ENCODE data around the gene AKR1B1.

The AKR1B1 gene

GRCh38 chr7:134415700-134416099, 43.2 kb downstream of the AKR1B1 start:
- Histone ChIP-seq H4K8ac (ENCODE audit: low read depth, low read length) (no peak overlapping the region), H3K79me2 (ENCODE audit: control insufficient read depth, insufficient read depth, low read length, poor library complexity) (no peaks in the 10 kb centered on the region), H3K4me3 (ENCODE audit: low read depth, low read length) (no peak overlapping the region), H3K9me3 (ENCODE audit: insufficient read depth, low read depth, low read length) (peaks cover 3% of the 10 kb centered on the region), H2BK120ac (ENCODE audit: insufficient read depth, low read length, poor library complexity) (no peak overlapping the region), H4K12ac (ENCODE audit: low read depth, low read length) (no peak overlapping the region), H3K9ac (ENCODE audit: low read length) (no peak overlapping the region), H3K27ac (ENCODE audit: low read depth, low read length) (no peak overlapping the region), H3K18ac (ENCODE audit: low read length) (no peak overlapping the region), H4K91ac (ENCODE audit: low read depth, low read length) (no peak overlapping the region), H2BK12ac (ENCODE audit: low read length) (no peak overlapping the region), H2BK5ac (ENCODE audit: low read depth, low read length, poor library complexity) (no peak overlapping the region), H3K27me3 (ENCODE audit: insufficient read depth, low read length) (no peaks in the 10 kb centered on the region), H3K14ac (ENCODE audit: low read length) (no peak overlapping the region), H3K4me2 (ENCODE audit: low read length) (no peak overlapping the region), H3K36me3 (ENCODE audit: control insufficient read depth in 1 of 2, insufficient read depth in 2 of 2, low read length in 2 of 2) (no peaks in the 10 kb centered on the region), H3K23ac (ENCODE audit: low read length) (no peak overlapping the region), H3K4ac (ENCODE audit: low read depth, low read length) (no peak overlapping the region), H3K4me1 (ENCODE audit: control insufficient read depth in 1 of 2, insufficient read depth in 2 of 2, low read length in 2 of 2) (no peaks in the 10 kb centered on the region), H2AFZ (ENCODE audit: insufficient read depth, low read length, poor library complexity) (no peak overlapping the region), H3K79me1 (ENCODE audit: low read length) (no peaks in the 10 kb centered on the region), H2AK5ac (ENCODE audit: low read length) (no peak overlapping the region)
- DNase-seq = no peak

- Histone ChIP-seq H3K9me3 (ENCODE audit: insufficient read depth, low read depth, low read length) (peaks cover 3% of the 10 kb centered on the region), H2BK12ac (ENCODE audit: low read length) (no peak overlapping the region), H3K9ac (ENCODE audit: low read length) (no peak overlapping the region), H4K12ac (ENCODE audit: low read depth, low read length) (no peak overlapping the region), H4K8ac (ENCODE audit: low read depth, low read length) (no peak overlapping the region), H3K23ac (ENCODE audit: low read length) (no peak overlapping the region), H3K27ac (ENCODE audit: low read depth, low read length) (no peak overlapping the region), H2AFZ (ENCODE audit: insufficient read depth, low read length, poor library complexity) (no peak overlapping the region), H3K14ac (ENCODE audit: low read length) (no peak overlapping the region), H3K4me2 (ENCODE audit: low read length) (no peak overlapping the region), H3K18ac (ENCODE audit: low read length) (no peak overlapping the region), H2BK120ac (ENCODE audit: insufficient read depth, low read length, poor library complexity) (no peak overlapping the region), H3K27me3 (ENCODE audit: insufficient read depth, low read length) (no peaks in the 10 kb centered on the region), H3K36me3 (ENCODE audit: control insufficient read depth in 1 of 2, insufficient read depth in 2 of 2, low read length in 2 of 2) (no peaks in the 10 kb centered on the region), H2BK5ac (ENCODE audit: low read depth, low read length, poor library complexity) (no peak overlapping the region), H3K4me3 (ENCODE audit: low read depth, low read length) (no peak overlapping the region), H4K91ac (ENCODE audit: low read depth, low read length) (no peak overlapping the region), H3K4ac (ENCODE audit: low read depth, low read length) (no peak overlapping the region), H2AK5ac (ENCODE audit: low read length) (no peak overlapping the region), H3K79me1 (ENCODE audit: low read length) (no peaks in the 10 kb centered on the region), H3K4me1 (ENCODE audit: control insufficient read depth in 1 of 2, insufficient read depth in 2 of 2, low read length in 2 of 2) (no peaks in the 10 kb centered on the region), H3K79me2 (ENCODE audit: control insufficient read depth, insufficient read depth, low read length, poor library complexity) (no peaks in the 10 kb centered on the region)
- no peak for DNase-seq
- WGBS (ENCODE audit: extremely low coverage, insufficient coverage, insufficient read length) = no CpG with 5 or more reads among the region's 4 CpGs
Measured at GRCh38 chr7:134414109-134414508, 44.8 kb downstream of the AKR1B1 start.

- no peak for DNase-seq
- Histone ChIP-seq H3K9ac (ENCODE audit: low read length) (no peak overlapping the region), H3K4ac (ENCODE audit: low read depth, low read length) (no peak overlapping the region), H3K27ac (ENCODE audit: low read depth, low read length) (no peak overlapping the region), H3K27me3 (ENCODE audit: insufficient read depth, low read length) (no peaks in the 10 kb centered on the region), H3K14ac (ENCODE audit: low read length) (no peak overlapping the region), H4K12ac (ENCODE audit: low read depth, low read length) (no peak overlapping the region), H4K91ac (ENCODE audit: low read depth, low read length) (no peak overlapping the region), H2AK5ac (ENCODE audit: low read length) (no peak overlapping the region), H2BK12ac (ENCODE audit: low read length) (no peak overlapping the region), H3K4me2 (ENCODE audit: low read length) (no peak overlapping the region), H2BK120ac (ENCODE audit: insufficient read depth, low read length, poor library complexity) (no peak overlapping the region), H3K79me2 (ENCODE audit: control insufficient read depth, insufficient read depth, low read length, poor library complexity) (no peaks in the 10 kb centered on the region), H3K36me3 (ENCODE audit: control insufficient read depth in 1 of 2, insufficient read depth in 2 of 2, low read length in 2 of 2) (no peaks in the 10 kb centered on the region), H3K4me1 (ENCODE audit: control insufficient read depth in 1 of 2, insufficient read depth in 2 of 2, low read length in 2 of 2) (no peaks in the 10 kb centered on the region), H3K79me1 (ENCODE audit: low read length) (no peaks in the 10 kb centered on the region), H3K23ac (ENCODE audit: low read length) (no peak overlapping the region), H2BK5ac (ENCODE audit: low read depth, low read length, poor library complexity) (no peak overlapping the region), H2AFZ (ENCODE audit: insufficient read depth, low read length, poor library complexity) (no peak overlapping the region), H3K4me3 (ENCODE audit: low read depth, low read length) (no peak overlapping the region), H3K9me3 (ENCODE audit: insufficient read depth, low read depth, low read length) (peaks cover 3% of the 10 kb centered on the region), H3K18ac (ENCODE audit: low read length) (no peak overlapping the region), H4K8ac (ENCODE audit: low read depth, low read length) (no peak overlapping the region)
- no CpG with 5 or more reads among the region's 3 CpGs for WGBS (ENCODE audit: extremely low coverage, insufficient coverage, insufficient read length)
Measured at GRCh38 chr7:134407311-134407710, 51.6 kb downstream of the AKR1B1 start.

- Histone ChIP-seq H3K27me3 (ENCODE audit: insufficient read depth, low read length) (no peaks in the 10 kb centered on the region), H4K91ac (ENCODE audit: low read depth, low read length) (no peak overlapping the region), H3K79me1 (ENCODE audit: low read length) (no peaks in the 10 kb centered on the region), H3K4ac (ENCODE audit: low read depth, low read length) (no peak overlapping the region), H3K4me2 (ENCODE audit: low read length) (no peak overlapping the region), H3K23ac (ENCODE audit: low read length) (no peak overlapping the region), H2BK12ac (ENCODE audit: low read length) (no peak overlapping the region), H3K27ac (ENCODE audit: low read depth, low read length) (no peak overlapping the region), H2BK5ac (ENCODE audit: low read depth, low read length, poor library complexity) (no peak overlapping the region), H3K14ac (ENCODE audit: low read length) (no peak overlapping the region), H3K9ac (ENCODE audit: low read length) (no peak overlapping the region), H4K8ac (ENCODE audit: low read depth, low read length) (no peak overlapping the region), H2BK120ac (ENCODE audit: insufficient read depth, low read length, poor library complexity) (no peak overlapping the region), H2AFZ (ENCODE audit: insufficient read depth, low read length, poor library complexity) (no peak overlapping the region), H3K18ac (ENCODE audit: low read length) (no peak overlapping the region), H4K12ac (ENCODE audit: low read depth, low read length) (no peak overlapping the region), H3K36me3 (ENCODE audit: control insufficient read depth in 1 of 2, insufficient read depth in 2 of 2, low read length in 2 of 2) (no peaks in the 10 kb centered on the region), H2AK5ac (ENCODE audit: low read length) (no peak overlapping the region), H3K79me2 (ENCODE audit: control insufficient read depth, insufficient read depth, low read length, poor library complexity) (no peaks in the 10 kb centered on the region), H3K9me3 (ENCODE audit: insufficient read depth, low read depth, low read length) (peaks cover 3% of the 10 kb centered on the region), H3K4me1 (ENCODE audit: control insufficient read depth in 1 of 2, insufficient read depth in 2 of 2, low read length in 2 of 2) (no peaks in the 10 kb centered on the region), H3K4me3 (ENCODE audit: low read depth, low read length) (no peak overlapping the region)
- DNase-seq = no peak
- WGBS (ENCODE audit: extremely low coverage, insufficient coverage, insufficient read length) = no CpG with 5 or more reads among the region's 2 CpGs
Measured at GRCh38 chr7:134406431-134406830, 52.5 kb downstream of the AKR1B1 start.

All from trophoblast cell (in vitro differentiated cells and primary cell).